GM23338 (cell line): Measurements from ENCODE around the gene PLXNA2. TPM values are rescaled to one million over a fixed set of nuclear protein-coding genes. Genes with fewer than 3 reads are reported as not detected.

ENCODE experiments used
- ATAC-seq: fragments of 200-7000 bp; cut with Tn5 transposase; 3 replicates; pipeline ENCODE4 v1.9.1; 2020
- DNase-seq: peaks from one replicate; pipeline ENCODE4 v3.0.0-alpha.2; 2015; ENCODE audit warnings: low spot score
- H2AFZ ChIP-seq: fragments of 200-600 bp; sonication (generic); 2 replicates; pipeline ENCODE4 v1.8.0; 2016; ENCODE audit warnings: antibody characterized with exemption, mild to moderate bottlenecking, moderate library complexity
- H3F3A ChIP-seq: fragments of 200-600 bp; sonication (generic); replicated peaks from 2 replicates; pipeline ENCODE4 v1.8.0; 2017; ENCODE audit warnings: antibody characterized with exemption, mixed run types, low read depth
- H3K27ac ChIP-seq: fragments of 200-600 bp; sonication (generic); 2 replicates; pipeline ENCODE4 v1.6.1; 2016; ENCODE audit warnings: low read depth
- H3K27me3 ChIP-seq: fragments of 200-600 bp; sonication (generic); 2 replicates; pipeline ENCODE4 v1.8.0; 2016; ENCODE audit warnings: mild to moderate bottlenecking, mixed run types, moderate library complexity; ENCODE audit not compliant: insufficient read depth
- H3K36me3 ChIP-seq: fragments of 200-600 bp; sonication (generic); 2 replicates; pipeline ENCODE4 v1.8.0; 2016; ENCODE audit warnings: mild to moderate bottlenecking; ENCODE audit not compliant: insufficient read depth
- H3K4me1 ChIP-seq: fragments of 200-600 bp; sonication (generic); 2 replicates; pipeline ENCODE4 v1.8.0; 2016; ENCODE audit warnings: mild to moderate bottlenecking, moderate library complexity; ENCODE audit not compliant: insufficient read depth
- H3K4me2 ChIP-seq: fragments of 200-600 bp; sonication (generic); 2 replicates; pipeline ENCODE4 v1.7.1; 2017; ENCODE audit warnings: mixed run types
- H3K4me3 ChIP-seq: fragments of 200-600 bp; sonication (generic); 2 replicates; pipeline ENCODE4 v1.6.1; 2016; ENCODE audit warnings: mixed run types
- H3K79me2 ChIP-seq: fragments of 200-600 bp; sonication (generic); replicated peaks from 2 replicates; pipeline ENCODE4 v1.8.0; 2017; ENCODE audit warnings: mild to moderate bottlenecking; ENCODE audit not compliant: insufficient read depth
- H3K9me2 ChIP-seq: fragments of 200-600 bp; sonication (generic); 2 replicates; pipeline ENCODE4 v1.8.0; 2017; ENCODE audit not compliant: insufficient read depth
- H4K20me1 ChIP-seq: fragments of 200-600 bp; sonication (generic); replicated peaks from 2 replicates; pipeline ENCODE4 v1.8.0; 2017; ENCODE audit warnings: mild to moderate bottlenecking; ENCODE audit not compliant: insufficient read depth
- H3K27ac Mint-ChIP-seq: 2 replicates; pipeline ENCODE4 v1.8.0; 2020; ENCODE audit warnings: inconsistent platforms, mild to moderate bottlenecking, moderate library complexity, mixed read lengths
- H3K27me3 Mint-ChIP-seq: 3 replicates; pipeline ENCODE4 v1.8.0; 2022; ENCODE audit warnings: low read depth, mild to moderate bottlenecking, moderate library complexity, mixed read lengths, inconsistent platforms; ENCODE audit not compliant: insufficient read depth, poor library complexity
- H3K36me3 Mint-ChIP-seq: 3 replicates; pipeline ENCODE4 v1.8.0; 2021; ENCODE audit warnings: low read depth, mild to moderate bottlenecking, inconsistent platforms, moderate library complexity, mixed read lengths
- H3K4me1 Mint-ChIP-seq: 3 replicates; pipeline ENCODE4 v1.8.0; 2020; ENCODE audit warnings: mild to moderate bottlenecking, inconsistent platforms, mixed read lengths
- H3K4me3 Mint-ChIP-seq: 3 replicates; pipeline ENCODE4 v1.8.0; 2021; ENCODE audit warnings: moderate library complexity, mild to moderate bottlenecking, inconsistent platforms, mixed read lengths
- H3K9me3 Mint-ChIP-seq: 3 replicates; pipeline ENCODE4 v1.8.0; 2020; ENCODE audit warnings: moderate library complexity, mild to moderate bottlenecking, inconsistent platforms, mixed read lengths
- CTCF ChIP-seq, 2 experiments: fragments of 200-600 bp in 1 of 2; sonication (generic) in 1 of 2; conservative IDR thresholded peaks; 2 replicates each; pipeline versions ENCODE4 v1.5.1 to v1.6.1; 2016 to 2017; ENCODE audit warnings: antibody characterized with exemption in 2 of 2, low read depth in 2 of 2, mild to moderate bottlenecking in 2 of 2, moderate library complexity in 1 of 2
- EZH2 ChIP-seq: fragments of 200-600 bp; sonication (generic); IDR thresholded peaks from one replicate; pipeline ENCODE4 v1.8.0; 2017; ENCODE audit warnings: antibody characterized with exemption, mild to moderate bottlenecking, low read depth; ENCODE audit not compliant: unreplicated experiment
- EZH2phosphoT487 ChIP-seq: fragments of 200-600 bp; sonication (generic); IDR thresholded peaks from one replicate; pipeline ENCODE4 v1.8.1; 2018; ENCODE audit warnings: antibody characterized with exemption; ENCODE audit not compliant: unreplicated experiment
- JUNB ChIP-seq: IDR thresholded peaks from one replicate; pipeline ENCODE4 v1.6.1; 2016; ENCODE audit warnings: antibody characterized with exemption; ENCODE audit not compliant: unreplicated experiment
- NANOG ChIP-seq: IDR thresholded peaks from 2 replicates; pipeline ENCODE4 v1.6.1; 2016; ENCODE audit warnings: antibody characterized with exemption, borderline replicate concordance
- REST ChIP-seq: IDR thresholded peaks from one replicate; pipeline ENCODE4 v1.6.1; 2018; ENCODE audit warnings: antibody characterized with exemption; ENCODE audit not compliant: unreplicated experiment
- ZNF114 ChIP-seq: fragments of 250-450 bp; sonication (Bioruptor Pico); IDR thresholded peaks from 2 replicates; pipeline ENCODE4 v1.5.0; 2020; ENCODE audit warnings: mild to moderate bottlenecking, moderate library complexity
- ZNF331 ChIP-seq: fragments of 250-450 bp; sonication (Bioruptor Pico); IDR thresholded peaks from 2 replicates; pipeline ENCODE4 v1.5.0; 2020; ENCODE audit warnings: low read depth, mild to moderate bottlenecking, moderate library complexity
- ZNF462 ChIP-seq: fragments of 250-450 bp; sonication (Bioruptor Pico); IDR thresholded peaks from 2 replicates; pipeline ENCODE4 v1.5.0; 2020; ENCODE audit warnings: mild to moderate bottlenecking, moderate library complexity
- polyA plus RNA-seq: library from polyadenylated mRNA; unstranded; fragments of >200 nt; fragmentation: Nextera tagmentation; extraction: Ambion mirVana; gene quantifications from 2 replicates; pipeline ENCODE4 v1.2.1, GENCODE V29; 2016
- total RNA-seq: library from RNA; depleted of rRNA; stranded (reverse); fragments of >200 nt; shearing (Covaris generic); gene quantifications from 2 replicates; pipeline ENCODE4 v1.2.3, GENCODE V29; 2014

Gene PLXNA2
- total and polyA plus RNA-seq, 2 experiments from 2014 or later = 0.40 to 1.8 TPM

- Histone ChIP-seq H3K4me1 (no peaks in the 10 kb centered on the region), H3K79me2 (no peaks in the 10 kb centered on the region), H4K20me1 (no peaks in the 10 kb centered on the region), H3K4me3 (no peak overlapping the region), H3F3A (no peaks in the 10 kb centered on the region), H3K27me3 (no peaks in the 10 kb centered on the region), H3K27ac (no peak overlapping the region), H3K9me2 (no peaks in the 10 kb centered on the region), H2AFZ (no peak overlapping the region), H3K4me2 (no peak overlapping the region), H3K36me3 (no peaks in the 10 kb centered on the region)
- Mint-ChIP-seq H3K27ac (no peak overlapping the region), H3K36me3 (no peaks in the 10 kb centered on the region), H3K4me1 (peaks cover 20% of the 10 kb centered on the region), H3K27me3 (peaks cover 2% of the 10 kb centered on the region), H3K9me3 (no peaks in the 10 kb centered on the region), H3K4me3 (no peak overlapping the region)
- ATAC-seq (no peak), DNase-seq (no peak)
- TF ChIP-seq ZNF114 (CRISPR knock-in tag) = no peak
- no peak for TF ChIP-seq EZH2
- no peak for TF ChIP-seq ZNF331 (CRISPR knock-in tag)
- TF ChIP-seq ZNF462 (CRISPR knock-in tag) = no peak
- no peak for TF ChIP-seq REST
- TF ChIP-seq NANOG = no peak
- no peak for TF ChIP-seq EZH2phosphoT487
- no peak for TF ChIP-seq CTCF (conservative IDR thresholded peaks at IDR 0.05; ENCODE audit: low read depth in 2 of 2)
- no peak for TF ChIP-seq JUNB
Measured at GRCh38 chr1:208058756-208059155, 185.4 kb downstream of the PLXNA2 start.
